Naive thymus-derived CD8-positive, alpha-beta T cell (primary cell): Measurements from ENCODE around the gene PAX5. TPM values are rescaled to one million over a fixed set of nuclear protein-coding genes. Genes with fewer than 3 reads are reported as not detected.
A peak's percentile ranks its signal among the peaks of the same experiment; 100 is the strongest.

Experiments used
- ATAC-seq, 2 donors: fragments of 150-1000 bp; cut with Tn5 transposase in 1 of 2; sonication (Bioruptor Pico), chemical (Tn5 transposase) in 1 of 2; 1 replicate in 1 of 2; 2 replicates in 1 of 2; pipeline ENCODE4 v1.10.0; 2021; ENCODE audit warnings: mild to moderate bottlenecking in 2 of 2, moderate library complexity in 2 of 2
- POLR2A ChIA-PET: fragments of 350-600 bp; sonication (Branson Sonifier 250); formaldehyde crosslinking; loops from one replicate; lab custom pipeline; 2021; ENCODE audit warnings: antibody characterized with exemption; lab: Charles Lee
- DNase-seq, 10 donors: peaks; one replicate each; pipeline versions ENCODE4 v3.0.0 to v3.0.0-alpha.2; 2020 to 2022
- H3K27ac Mint-ChIP-seq, 10 donors: one replicate each; pipeline ENCODE4 v1.8.0; 2020 to 2022; ENCODE audit warnings: mild to moderate bottlenecking in 10 of 10, mixed read lengths in 10 of 10, moderate library complexity in 4 of 10, inconsistent platforms in 1 of 10
- H3K27me3 Mint-ChIP-seq, 5 donors: one replicate each; pipeline ENCODE4 v1.8.0; 2021 to 2022; ENCODE audit warnings: mixed read lengths in 5 of 5
- H3K36me3 Mint-ChIP-seq, 3 donors: one replicate each; pipeline ENCODE4 v1.8.0; 2020 to 2022; ENCODE audit warnings: mixed read lengths in 3 of 3, mild to moderate bottlenecking in 2 of 3, inconsistent platforms in 1 of 3
- H3K4me1 Mint-ChIP-seq, 4 donors: one replicate each; pipeline ENCODE4 v1.8.0; 2021 to 2022; ENCODE audit warnings: mixed read lengths in 4 of 4
- H3K4me3 Mint-ChIP-seq, 10 donors: one replicate each; pipeline ENCODE4 v1.8.0; 2020 to 2022; ENCODE audit warnings: mild to moderate bottlenecking in 10 of 10, mixed read lengths in 10 of 10, moderate library complexity in 6 of 10, inconsistent platforms in 1 of 10
- H3K9me3 Mint-ChIP-seq, 9 donors: one replicate each; pipeline ENCODE4 v1.8.0; 2020 to 2022; ENCODE audit warnings: mixed read lengths in 9 of 9, mild to moderate bottlenecking in 3 of 9, inconsistent platforms in 1 of 9, moderate library complexity in 1 of 9
- polyA plus RNA-seq, 3 donors: library from polyadenylated mRNA; unstranded; fragments of 300-500 nt; fragmentation: Illumina TruSeq; gene quantifications; one replicate each; pipeline ENCODE4 v1.2.3, GENCODE V29; 2021
- total RNA-seq, 8 experiments: library from RNA in 2 of 8; stranded (reverse) in 2 of 8; gene quantifications; one replicate each; pipeline ENCODE4 v1.2.3 and lab custom pipeline; 2021 to 2026

PAX5 gene
- total and polyA plus RNA-seq, 5 experiments from 2014 or later: 0.12 to 8.7 (median 8.5) TPM; not detected in 2

GRCh38 chr9:36962691-36963090, 71.4 kb downstream of the PAX5 start:
- no peak for ATAC-seq
- no peak overlapping the region for H3K4me3 Mint-ChIP-seq
- no peaks in the 10 kb centered on the region for H3K9me3 Mint-ChIP-seq
- H3K27ac Mint-ChIP-seq: no peak overlapping the region
- no peak for DNase-seq
- H3K27me3 Mint-ChIP-seq: peaks cover 3 to 56% (median 29%) of the 10 kb centered on the region in 5 donors
- H3K4me1 Mint-ChIP-seq: peaks cover 0 to 8% (median 1%) of the 10 kb centered on the region in 4 donors
- H3K36me3 Mint-ChIP-seq: no peaks in the 10 kb centered on the region
- POLR2A ChIA-PET: no interaction called here

GRCh38 chr9:36961561-36962325, 72.3 kb downstream of the PAX5 start:
- no peak for ATAC-seq
- Mint-ChIP-seq H3K9me3 (no peaks in the 10 kb centered on the region), H3K27ac (no peak overlapping the region), H3K27me3 (peaks cover 8 to 65% (median 38%) of the 10 kb centered on the region in 5 donors), H3K4me1 (peaks cover 0 to 8% (median 1%) of the 10 kb centered on the region in 4 donors), H3K36me3 (no peaks in the 10 kb centered on the region), H3K4me3 (peak overlapping the region in 2 of 10 donors; percentile 36 to 39)
- DNase-seq: no peak
- POLR2A ChIA-PET: interaction anchor here (0.5 kb wide), 1 partner anchor 11 kb away, joined by 6 read pairs; no protein-coding TSS in a partner anchor

- Mint-ChIP-seq H3K4me3 (no peak overlapping the region), H3K9me3 (no peaks in the 10 kb centered on the region), H3K27me3 (peaks cover 15 to 67% (median 43%) of the 10 kb centered on the region in 5 donors), H3K4me1 (peaks cover 0 to 8% (median 1%) of the 10 kb centered on the region in 4 donors), H3K36me3 (no peaks in the 10 kb centered on the region), H3K27ac (no peak overlapping the region)
- DNase-seq (peak in 1 of 10 donors; percentile 8), ATAC-seq (no peak)
- POLR2A ChIA-PET: interaction anchor here (0.5 kb wide), 1 partner anchor 11 kb away, joined by 6 read pairs; no protein-coding TSS in a partner anchor
Observed at GRCh38 chr9:36961051-36961450, 73.0 kb downstream of the PAX5 start.

GRCh38 chr9:36960575-36960955, 73.5 kb downstream of the PAX5 start:
- Mint-ChIP-seq H3K36me3 (no peaks in the 10 kb centered on the region), H3K27ac (no peak overlapping the region), H3K4me1 (peaks cover 0 to 8% (median 1%) of the 10 kb centered on the region in 4 donors), H3K9me3 (no peaks in the 10 kb centered on the region), H3K4me3 (no peak overlapping the region), H3K27me3 (peaks cover 17 to 67% (median 43%) of the 10 kb centered on the region in 5 donors)
- ATAC-seq (no peak), DNase-seq (no peak)
- POLR2A ChIA-PET: no interaction called here

GRCh38 chr9:36959681-36960574, 74.1 kb downstream of the PAX5 start:
- H3K36me3 Mint-ChIP-seq: peaks cover 0 to 2% (median 0%) of the 10 kb centered on the region in 3 donors
- H3K9me3 Mint-ChIP-seq: peaks cover 0 to 2% (median 0%) of the 10 kb centered on the region in 9 donors
- H3K27ac Mint-ChIP-seq: peak overlapping the region in 1 of 10 donors; percentile 62
- no peak overlapping the region for H3K4me3 Mint-ChIP-seq
- ATAC-seq (no peak), DNase-seq (peak in 1 of 10 donors; percentile 4)
- POLR2A ChIA-PET: no interaction called here
- peaks cover 0 to 8% (median 1%) of the 10 kb centered on the region in 4 donors for H3K4me1 Mint-ChIP-seq
- H3K27me3 Mint-ChIP-seq: peaks cover 20 to 67% (median 43%) of the 10 kb centered on the region in 5 donors

- ATAC-seq (no peak), DNase-seq (peak in 1 of 10 donors; percentile 1)
- H3K4me3 Mint-ChIP-seq: no peak overlapping the region
- H3K27ac Mint-ChIP-seq: no peak overlapping the region
- peaks cover 33 to 61% (median 41%) of the 10 kb centered on the region in 5 donors for H3K27me3 Mint-ChIP-seq
- peaks cover 0 to 12% (median 0%) of the 10 kb centered on the region in 3 donors for H3K36me3 Mint-ChIP-seq
- POLR2A ChIA-PET: no interaction called here
- peaks cover 0 to 8% (median 1%) of the 10 kb centered on the region in 4 donors for H3K4me1 Mint-ChIP-seq
- peaks cover 0 to 14% (median 0%) of the 10 kb centered on the region in 9 donors for H3K9me3 Mint-ChIP-seq
Observed at GRCh38 chr9:36956908-36957307, 77.2 kb downstream of the PAX5 start.

- Mint-ChIP-seq H3K27ac (peak overlapping the region in 1 of 10 donors; percentile 20), H3K4me3 (no peak overlapping the region), H3K27me3 (peaks cover 9 to 26% (median 24%) of the 10 kb centered on the region in 5 donors), H3K9me3 (peaks cover 0 to 14% (median 0%) of the 10 kb centered on the region in 9 donors), H3K4me1 (peaks cover 0 to 17% (median 0%) of the 10 kb centered on the region in 4 donors), H3K36me3 (peaks cover 0 to 12% (median 0%) of the 10 kb centered on the region in 3 donors)
- no peak for DNase-seq
- ATAC-seq: no peak
- POLR2A ChIA-PET: interaction anchor here (0.7 kb wide), 1 partner anchor 11 kb away, joined by 6 read pairs; no protein-coding TSS in a partner anchor
Observed at GRCh38 chr9:36950389-36950788, 83.7 kb downstream of the PAX5 start.

GRCh38 chr9:36949466-36949865, 84.6 kb downstream of the PAX5 start:
- Mint-ChIP-seq H3K36me3 (peaks cover 0 to 6% (median 0%) of the 10 kb centered on the region in 3 donors), H3K4me3 (peak overlapping the region in 1 of 10 donors; percentile 41), H3K27ac (peak overlapping the region in 2 of 10 donors; percentile 9 to 20), H3K27me3 (peaks cover 9 to 24% (median 20%) of the 10 kb centered on the region in 5 donors), H3K9me3 (peaks cover 0 to 7% (median 0%) of the 10 kb centered on the region in 9 donors), H3K4me1 (peaks cover 0 to 17% (median 0%) of the 10 kb centered on the region in 4 donors)
- ATAC-seq: no peak
- POLR2A ChIA-PET: no interaction called here
- no peak for DNase-seq

- Mint-ChIP-seq H3K4me3 (no peak overlapping the region), H3K4me1 (peaks cover 0 to 17% (median 0%) of the 10 kb centered on the region in 4 donors), H3K27me3 (peaks cover 6 to 17% (median 13%) of the 10 kb centered on the region in 5 donors), H3K27ac (no peak overlapping the region), H3K9me3 (no peaks in the 10 kb centered on the region), H3K36me3 (no peaks in the 10 kb centered on the region)
- DNase-seq: no peak
- ATAC-seq: no peak
- POLR2A ChIA-PET: no interaction called here
Observed at GRCh38 chr9:36948051-36948450, 86.0 kb downstream of the PAX5 start.

GRCh38 chr9:36946653-36947052, 87.4 kb downstream of the PAX5 start:
- peaks cover 5 to 14% (median 8%) of the 10 kb centered on the region in 5 donors for H3K27me3 Mint-ChIP-seq
- peaks cover 0 to 17% (median 0%) of the 10 kb centered on the region in 4 donors for H3K4me1 Mint-ChIP-seq
- no peaks in the 10 kb centered on the region for H3K36me3 Mint-ChIP-seq
- no peak for ATAC-seq
- H3K27ac Mint-ChIP-seq: no peak overlapping the region
- no peaks in the 10 kb centered on the region for H3K9me3 Mint-ChIP-seq
- POLR2A ChIA-PET: no interaction called here
- DNase-seq: no peak
- no peak overlapping the region for H3K4me3 Mint-ChIP-seq

- POLR2A ChIA-PET: no interaction called here
- no peaks in the 10 kb centered on the region for H3K36me3 Mint-ChIP-seq
- H3K27ac Mint-ChIP-seq: no peak overlapping the region
- no peaks in the 10 kb centered on the region for H3K9me3 Mint-ChIP-seq
- peaks cover 0 to 16% (median 0%) of the 10 kb centered on the region in 4 donors for H3K4me1 Mint-ChIP-seq
- H3K4me3 Mint-ChIP-seq: no peak overlapping the region
- ATAC-seq: no peak
- H3K27me3 Mint-ChIP-seq: peaks cover 4 to 14% (median 8%) of the 10 kb centered on the region in 5 donors
- DNase-seq: no peak
Observed at GRCh38 chr9:36945999-36946398, 88.1 kb downstream of the PAX5 start.

GRCh38 chr9:36942891-36943290, 91.2 kb downstream of the PAX5 start:
- Mint-ChIP-seq H3K27ac (no peak overlapping the region), H3K27me3 (peaks cover 0 to 23% (median 3%) of the 10 kb centered on the region in 5 donors), H3K4me1 (peaks cover 0 to 15% (median 0%) of the 10 kb centered on the region in 4 donors), H3K9me3 (no peaks in the 10 kb centered on the region), H3K4me3 (no peak overlapping the region), H3K36me3 (no peaks in the 10 kb centered on the region)
- no peak for ATAC-seq
- DNase-seq: peak in 1 of 10 donors; percentile 4
- POLR2A ChIA-PET: no interaction called here
